A549 (cell line): ENCODE results near the gene MAP3K14.

Experiments
- CTCF ChIP-seq: fragments of >200 bp; sonication (Bioruptor Twin); formaldehyde crosslinking; IDR thresholded peaks from 3 replicates; pipeline ENCODE4 v1.5.1; 2016
- JUNB ChIP-seq: fragments of >200 bp; sonication (Bioruptor Twin); formaldehyde crosslinking; IDR thresholded peaks from 2 replicates; pipeline ENCODE4 v1.6.1; 2016
- POLR2A ChIP-seq: IDR thresholded peaks from 2 replicates; pipeline ENCODE4 v1.6.1; 2012; ENCODE audit warnings: mild to moderate bottlenecking, low read length

DNA sequence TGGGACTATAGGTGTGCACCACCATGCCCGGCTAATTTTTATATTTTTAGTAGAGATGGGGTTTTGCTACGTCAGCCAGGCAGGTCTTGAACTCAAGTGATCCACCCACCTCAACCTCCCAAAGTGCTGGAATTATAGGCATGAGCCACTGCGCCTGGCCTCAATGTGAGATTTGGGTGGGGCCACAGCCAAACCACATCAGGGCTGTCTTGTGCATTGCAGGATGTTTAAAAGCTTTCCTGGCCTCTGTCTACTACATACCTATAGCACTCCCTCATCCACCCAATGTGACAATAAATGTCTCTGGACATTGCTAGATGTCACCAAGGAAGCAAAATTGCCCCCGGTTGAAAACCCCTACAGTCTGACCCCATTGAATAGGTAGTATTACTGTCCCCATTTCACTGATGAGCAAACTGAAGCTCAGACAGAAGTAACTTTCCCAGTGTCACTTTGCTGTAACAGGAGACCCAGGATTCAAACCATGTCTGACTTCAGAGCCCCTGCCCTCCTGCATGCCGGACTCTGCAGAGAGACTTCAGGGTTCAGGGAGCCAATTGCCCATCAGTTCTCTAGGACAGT lies 3.6 kb upstream of the MAP3K14 start:
- TF ChIP-seq POLR2A (no peak), CTCF (no peak), JUNB (no peak)
